AG09319 (cell line): ENCODE results near the gene EXOC6B.

ENCODE experiments used
- DNase-seq: peaks from one replicate; pipeline ENCODE4 v3.0.0-alpha.2; 2010; ENCODE audit warnings: low read depth; ENCODE audit errors: extremely low read depth
- CTCF ChIP-seq: IDR thresholded peaks from 2 replicates; pipeline ENCODE4 v1.5.1; 2011; ENCODE audit warnings: low read depth, mild to moderate bottlenecking, inconsistent platforms, low read length, moderate library complexity

EXOC6B gene

GRCh38 chr2:72738096-72738495 lies 87.7 kb downstream of the EXOC6B start:
- TF ChIP-seq CTCF: no peak
- no peak for DNase-seq

GRCh38 chr2:72734432-72734831 lies 91.4 kb downstream of the EXOC6B start:
- TF ChIP-seq CTCF: no peak
- no peak for DNase-seq

GRCh38 chr2:72731116-72731515 lies 94.7 kb downstream of the EXOC6B start:
- no peak for TF ChIP-seq CTCF
- DNase-seq: no peak

- TF ChIP-seq CTCF: no peak
- no peak for DNase-seq
Measured at GRCh38 chr2:72727356-72727755, 98.5 kb downstream of the EXOC6B start.

- no peak for DNase-seq
- no peak for TF ChIP-seq CTCF
Measured at GRCh38 chr2:72723769-72724370, 102.0 kb downstream of the EXOC6B start.

GRCh38 chr2:72722492-72723070 lies 103.3 kb downstream of the EXOC6B start:
- DNase-seq: peak; percentile 73
- no peak for TF ChIP-seq CTCF

GRCh38 chr2:72719416-72719815 lies 106.4 kb downstream of the EXOC6B start:
- TF ChIP-seq CTCF: no peak
- DNase-seq: peak; percentile 14
